OCI-LY1 (cell line): ENCODE data around the gene AGRN.

Experiments used
- CTCF ChIP-seq: fragments of 200-600 bp; sonication (generic), shearing (Covaris generic); IDR thresholded peaks from 2 replicates; pipeline ENCODE4 v1.5.1; 2017; ENCODE audit warnings: mild to moderate bottlenecking, antibody characterized with exemption, low read length, moderate library complexity, mixed read lengths
- EZH2 ChIP-seq: fragments of 200-600 bp; sonication (generic), shearing (Covaris generic); IDR thresholded peaks from 2 replicates; pipeline ENCODE4 v1.8.0; 2017; ENCODE audit warnings: borderline replicate concordance, mixed run types, mild to moderate bottlenecking, antibody characterized with exemption, low read length, moderate library complexity, mixed read lengths

DNA sequence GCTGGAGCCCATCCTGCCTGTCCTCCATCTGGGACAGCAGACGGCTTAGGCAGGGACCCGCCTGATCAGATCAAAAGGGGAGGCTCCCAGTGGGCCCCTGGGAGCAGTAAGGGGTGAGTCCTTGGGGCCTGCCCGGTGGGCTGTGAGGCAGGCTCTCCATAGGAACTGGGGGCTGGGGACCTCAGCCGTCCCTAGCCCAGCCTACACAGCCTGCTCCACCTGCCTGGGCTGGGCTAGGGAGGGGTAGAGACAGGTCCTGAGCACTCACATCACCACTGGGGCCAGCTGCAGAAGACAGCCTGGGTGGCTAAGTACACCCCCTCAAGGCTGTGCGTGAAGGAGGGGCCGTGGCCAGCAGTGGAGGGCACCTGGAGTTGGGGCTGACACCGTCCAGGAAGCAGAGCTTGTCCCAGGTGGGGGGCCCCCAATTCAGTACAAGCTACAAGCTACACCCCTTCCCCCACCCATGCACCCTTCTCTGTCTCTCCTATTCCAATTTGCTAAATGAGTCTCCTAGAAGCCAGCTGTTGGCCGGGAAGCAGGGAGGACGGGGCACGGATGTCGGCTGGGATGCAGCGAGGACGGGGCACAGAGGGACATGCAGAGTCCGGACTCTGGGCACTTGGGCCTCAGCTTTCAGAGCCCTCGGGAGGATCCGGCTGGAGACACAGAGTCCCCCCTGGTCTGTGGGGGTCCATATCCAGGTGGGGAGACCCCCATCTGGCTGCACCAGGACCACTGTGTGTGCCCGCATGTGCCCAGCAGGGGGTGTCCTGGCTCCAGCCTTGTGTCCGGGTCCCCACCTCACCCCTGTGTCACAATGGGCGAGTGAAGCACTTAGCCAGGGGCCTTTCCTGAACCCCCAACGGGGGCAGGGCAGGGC is 4.9 kb upstream of the AGRN start:
- TF ChIP-seq CTCF = peak; percentile 45
- TF ChIP-seq EZH2 = no peak
